ENCODE measurements around the gene C16orf74. TPM values are rescaled to one million over a fixed set of nuclear protein-coding genes. Genes with fewer than 3 reads are reported as not detected.

C16orf74 gene
- polyA plus RNA-seq, 1 donor (not counting 4 experiments of a cell fraction or from before 2014, with no cell fraction given) = 35.3 TPM

- dilution Hi-C loops (cut with MboI; ENCODE audit: extremely low pct_ligation_motif_present, low sequenced_read_pairs) = no loop called here
- Histone ChIP-seq H3K9me3 (ENCODE audit: control insufficient read depth, low read depth, low read length) (no peaks in the 10 kb centered on the region), H3K36me3 (ENCODE audit: control insufficient read depth in 2 of 2, extremely low read depth in 1 of 2, insufficient read depth in 2 of 2, low read length in 2 of 2) (no peaks in the 10 kb centered on the region), H3K9ac (ENCODE audit: control insufficient read depth, extremely low read depth, insufficient read depth, low read length) (no peak overlapping the region), H3K79me2 (ENCODE audit: control insufficient read depth, insufficient read depth, low read length) (no peaks in the 10 kb centered on the region), H3K27me3 (ENCODE audit: control insufficient read depth, extremely low read depth, insufficient read depth, low read length) (no peaks in the 10 kb centered on the region), H3K9me1 (ENCODE audit: control insufficient read depth, extremely low read depth, insufficient read depth, low read length) (no peaks in the 10 kb centered on the region), H3K4me3 (ENCODE audit: control insufficient read depth in 2 of 3, extremely low read depth in 1 of 3, insufficient read depth in 2 of 3, low read depth in 1 of 3, low read length in 3 of 3) (no peak overlapping the region), H3K27ac (ENCODE audit: control insufficient read depth, insufficient read depth, low read length) (no peak overlapping the region), H3K4me2 (ENCODE audit: control insufficient read depth, extremely low read depth, insufficient read depth, low read depth, low read length) (no peak overlapping the region), H4K20me1 (ENCODE audit: control insufficient read depth, extremely low read depth, insufficient read depth, low read length) (no peaks in the 10 kb centered on the region), H3K4me1 (ENCODE audit: control insufficient read depth, extremely low read depth, insufficient read depth, low read length) (peaks cover 14% of the 10 kb centered on the region), H2AFZ (ENCODE audit: control insufficient read depth, low read length) (no peak overlapping the region)
- no peak for FAIRE-seq
- no peak for TF ChIP-seq EZH2 (IDR thresholded peaks at IDR 0.05; ENCODE audit: low read length)
- no peak for TF ChIP-seq CTCF (optimal IDR thresholded peaks at IDR 0.05 in 1 of 3, IDR thresholded peaks at IDR 0.05 in 1 of 3, conservative IDR thresholded peaks at IDR 0.05 in 1 of 3; ENCODE audit: extremely low read depth in 1 of 3, insufficient read depth in 2 of 3, low read length in 3 of 3)
- DNase-seq (ENCODE audit: low read depth, low spot score) = no peak
Measured at GRCh38 chr16:85762970-85763369, 12.1 kb upstream of the C16orf74 start.

GRCh38 chr16:85761861-85762260 lies 11.0 kb upstream of the C16orf74 start:
- no peak for DNase-seq (ENCODE audit: low read depth, low spot score)
- no peak for FAIRE-seq
- Histone ChIP-seq H3K27ac (ENCODE audit: control insufficient read depth, insufficient read depth, low read length) (no peak overlapping the region), H3K9me3 (ENCODE audit: control insufficient read depth, low read depth, low read length) (no peaks in the 10 kb centered on the region), H3K27me3 (ENCODE audit: control insufficient read depth, extremely low read depth, insufficient read depth, low read length) (no peaks in the 10 kb centered on the region), H2AFZ (ENCODE audit: control insufficient read depth, low read length) (no peak overlapping the region), H3K4me1 (ENCODE audit: control insufficient read depth, extremely low read depth, insufficient read depth, low read length) (peaks cover 13% of the 10 kb centered on the region), H3K9ac (ENCODE audit: control insufficient read depth, extremely low read depth, insufficient read depth, low read length) (no peak overlapping the region), H4K20me1 (ENCODE audit: control insufficient read depth, extremely low read depth, insufficient read depth, low read length) (no peaks in the 10 kb centered on the region), H3K4me3 (ENCODE audit: control insufficient read depth in 2 of 3, extremely low read depth in 1 of 3, insufficient read depth in 2 of 3, low read depth in 1 of 3, low read length in 3 of 3) (no peak overlapping the region), H3K9me1 (ENCODE audit: control insufficient read depth, extremely low read depth, insufficient read depth, low read length) (no peaks in the 10 kb centered on the region), H3K36me3 (ENCODE audit: control insufficient read depth in 2 of 2, extremely low read depth in 1 of 2, insufficient read depth in 2 of 2, low read length in 2 of 2) (no peaks in the 10 kb centered on the region), H3K79me2 (ENCODE audit: control insufficient read depth, insufficient read depth, low read length) (no peaks in the 10 kb centered on the region), H3K4me2 (ENCODE audit: control insufficient read depth, extremely low read depth, insufficient read depth, low read depth, low read length) (no peak overlapping the region)
- no peak for TF ChIP-seq EZH2 (IDR thresholded peaks at IDR 0.05; ENCODE audit: low read length)
- TF ChIP-seq CTCF (optimal IDR thresholded peaks at IDR 0.05 in 1 of 3, IDR thresholded peaks at IDR 0.05 in 1 of 3, conservative IDR thresholded peaks at IDR 0.05 in 1 of 3; ENCODE audit: extremely low read depth in 1 of 3, insufficient read depth in 2 of 3, low read length in 3 of 3) = no peak
- dilution Hi-C loops (cut with MboI; ENCODE audit: extremely low pct_ligation_motif_present, low sequenced_read_pairs) = no loop called here

All from keratinocyte (primary cell).